ENCODE measurements around the gene PHF5A.

DNA sequence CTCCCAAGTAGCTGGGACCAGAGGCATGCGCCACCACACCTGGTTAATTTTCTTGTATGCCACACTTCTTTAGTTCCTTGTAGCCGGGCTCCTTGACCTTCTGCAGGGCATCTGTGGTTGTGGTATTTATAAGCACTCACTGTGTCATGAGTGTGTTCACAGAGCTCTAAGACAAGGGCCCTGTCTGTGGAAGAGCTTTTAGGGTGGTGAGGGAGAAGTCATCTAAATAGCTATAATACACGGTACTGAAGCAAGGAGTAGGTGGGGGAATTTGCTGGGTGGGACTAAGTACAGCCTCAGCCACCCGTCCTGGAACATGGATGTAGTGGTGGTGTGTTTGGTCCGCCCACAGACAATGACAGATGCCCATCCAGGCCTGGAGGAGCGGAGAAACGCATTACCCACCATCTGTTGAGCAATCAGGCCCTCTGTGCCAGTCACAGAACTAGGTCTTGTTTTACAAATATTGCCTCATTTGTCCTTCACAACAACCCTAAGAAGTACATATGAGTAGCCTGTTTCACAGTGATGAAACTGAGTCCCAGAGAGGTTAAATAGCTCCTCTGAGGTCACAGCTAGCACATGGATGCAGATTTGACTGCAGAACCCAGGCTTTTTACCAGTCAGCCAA, 10.5 kb upstream of the PHF5A start:
- TF ChIP-seq, protein P1, sequence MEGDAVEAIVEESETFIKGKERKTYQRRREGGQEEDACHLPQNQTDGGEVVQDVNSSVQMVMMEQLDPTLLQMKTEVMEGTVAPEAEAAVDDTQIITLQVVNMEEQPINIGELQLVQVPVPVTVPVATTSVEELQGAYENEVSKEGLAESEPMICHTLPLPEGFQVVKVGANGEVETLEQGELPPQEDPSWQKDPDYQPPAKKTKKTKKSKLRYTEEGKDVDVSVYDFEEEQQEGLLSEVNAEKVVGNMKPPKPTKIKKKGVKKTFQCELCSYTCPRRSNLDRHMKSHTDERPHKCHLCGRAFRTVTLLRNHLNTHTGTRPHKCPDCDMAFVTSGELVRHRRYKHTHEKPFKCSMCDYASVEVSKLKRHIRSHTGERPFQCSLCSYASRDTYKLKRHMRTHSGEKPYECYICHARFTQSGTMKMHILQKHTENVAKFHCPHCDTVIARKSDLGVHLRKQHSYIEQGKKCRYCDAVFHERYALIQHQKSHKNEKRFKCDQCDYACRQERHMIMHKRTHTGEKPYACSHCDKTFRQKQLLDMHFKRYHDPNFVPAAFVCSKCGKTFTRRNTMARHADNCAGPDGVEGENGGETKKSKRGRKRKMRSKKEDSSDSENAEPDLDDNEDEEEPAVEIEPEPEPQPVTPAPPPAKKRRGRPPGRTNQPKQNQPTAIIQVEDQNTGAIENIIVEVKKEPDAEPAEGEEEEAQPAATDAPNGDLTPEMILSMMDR (conservative IDR thresholded peaks at IDR 0.05; ENCODE audit: low read depth, low read length): no peak
- TF ChIP-seq EZH2phosphoT487 (IDR thresholded peaks at IDR 0.05; ENCODE audit: borderline replicate concordance, low read length): no peak
